Measurements from ENCODE around the gene CLEC4C. TPM values are rescaled to one million over a fixed set of nuclear protein-coding genes. Genes with fewer than 3 reads are reported as not detected.
A peak's percentile ranks its signal among the peaks of the same experiment; 100 is the strongest.

Gene CLEC4C
- total and polyA plus RNA-seq, 12 donors, result not detected

DNA sequence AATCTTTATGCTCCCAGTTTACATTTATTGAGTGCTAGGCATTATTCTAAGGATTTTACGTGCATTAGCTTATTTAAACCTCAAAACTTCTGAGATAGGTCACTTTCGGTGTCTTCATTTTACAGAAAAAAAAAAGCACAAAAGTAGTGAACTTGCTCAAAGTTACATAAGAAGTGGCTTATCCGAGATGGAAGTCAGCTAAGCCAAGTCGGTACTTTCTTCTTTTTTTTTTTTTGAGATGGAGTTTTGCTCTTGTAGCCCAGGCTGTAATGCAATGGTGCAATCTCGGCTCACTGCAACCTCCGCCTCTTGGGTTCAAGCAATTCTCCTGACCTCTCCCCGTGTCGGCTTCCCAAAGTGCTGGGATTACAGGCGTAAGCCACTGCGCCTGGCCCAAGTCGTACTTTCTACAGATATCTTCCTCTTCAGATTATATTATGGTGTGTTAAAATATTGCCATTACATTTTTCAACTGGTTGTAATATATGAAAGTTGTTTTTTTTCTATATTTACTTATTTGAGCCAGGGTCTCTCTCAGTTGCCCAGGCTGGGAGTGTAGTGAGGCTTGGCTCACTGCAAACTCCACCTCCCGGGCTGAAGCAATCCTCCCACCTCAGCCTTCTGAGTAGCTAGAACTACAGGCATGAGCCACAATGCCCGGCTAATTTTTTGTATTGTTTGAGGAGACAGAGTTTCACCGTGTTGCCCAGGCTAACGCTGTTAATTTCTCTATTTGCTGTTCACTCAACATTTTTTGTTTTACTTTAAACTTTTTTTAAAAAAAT is 27.0 kb downstream of the CLEC4C start:
- no peak overlapping the region for H3K4me3 ChIP-seq
- no peaks in the 10 kb centered on the region for H3K36me3 ChIP-seq (replicated peaks in 1 of 2)
- intact Hi-C loops (cut with DNase I), result no loop called here
- WGBS, 4 donors, result 62 to 69% (median 67%) methylated on average over 15 of the region's 15 CpGs
- H3K9me3 ChIP-seq (replicated peaks in 1 of 3), result no peaks in the 10 kb centered on the region
- H3K27ac ChIP-seq, result no peak overlapping the region
- DNase-seq, result no peak
- H3K27me3 ChIP-seq, result no peaks in the 10 kb centered on the region
- no peak for TF ChIP-seq POLR2A (IDR thresholded peaks at IDR 0.05)
- TF ChIP-seq, protein P1, sequence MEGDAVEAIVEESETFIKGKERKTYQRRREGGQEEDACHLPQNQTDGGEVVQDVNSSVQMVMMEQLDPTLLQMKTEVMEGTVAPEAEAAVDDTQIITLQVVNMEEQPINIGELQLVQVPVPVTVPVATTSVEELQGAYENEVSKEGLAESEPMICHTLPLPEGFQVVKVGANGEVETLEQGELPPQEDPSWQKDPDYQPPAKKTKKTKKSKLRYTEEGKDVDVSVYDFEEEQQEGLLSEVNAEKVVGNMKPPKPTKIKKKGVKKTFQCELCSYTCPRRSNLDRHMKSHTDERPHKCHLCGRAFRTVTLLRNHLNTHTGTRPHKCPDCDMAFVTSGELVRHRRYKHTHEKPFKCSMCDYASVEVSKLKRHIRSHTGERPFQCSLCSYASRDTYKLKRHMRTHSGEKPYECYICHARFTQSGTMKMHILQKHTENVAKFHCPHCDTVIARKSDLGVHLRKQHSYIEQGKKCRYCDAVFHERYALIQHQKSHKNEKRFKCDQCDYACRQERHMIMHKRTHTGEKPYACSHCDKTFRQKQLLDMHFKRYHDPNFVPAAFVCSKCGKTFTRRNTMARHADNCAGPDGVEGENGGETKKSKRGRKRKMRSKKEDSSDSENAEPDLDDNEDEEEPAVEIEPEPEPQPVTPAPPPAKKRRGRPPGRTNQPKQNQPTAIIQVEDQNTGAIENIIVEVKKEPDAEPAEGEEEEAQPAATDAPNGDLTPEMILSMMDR (IDR thresholded peaks at IDR 0.05), result no peak
- no peaks in the 10 kb centered on the region for H3K4me1 ChIP-seq (replicated peaks in 1 of 2)

DNA sequence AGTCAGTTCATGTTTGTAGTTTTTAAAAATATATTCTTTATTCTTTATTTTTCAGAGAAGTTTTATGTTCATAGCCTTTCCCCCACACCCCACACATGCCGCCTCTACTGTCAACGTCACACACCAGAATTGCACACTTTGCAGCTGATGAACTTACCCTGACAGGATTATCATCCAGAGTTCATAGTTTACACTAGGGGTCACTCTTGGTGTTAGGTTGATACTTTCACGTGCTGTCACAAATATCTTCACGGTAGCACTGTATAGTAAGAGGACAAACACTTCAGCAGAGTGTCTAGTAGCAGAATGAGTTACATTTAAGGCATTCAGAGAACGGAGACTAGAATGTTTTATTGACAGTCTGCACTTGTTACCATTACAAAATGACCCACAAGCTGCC is 30.8 kb downstream of the CLEC4C start:
- no peaks in the 10 kb centered on the region for H3K36me3 ChIP-seq (replicated peaks in 1 of 2)
- no peaks in the 10 kb centered on the region for H3K4me1 ChIP-seq (replicated peaks in 1 of 2)
- intact Hi-C loops (cut with DNase I), result no loop called here
- H3K27me3 ChIP-seq, result no peaks in the 10 kb centered on the region
- no peaks in the 10 kb centered on the region for H3K9me3 ChIP-seq (replicated peaks in 1 of 3)
- no peak overlapping the region for H3K27ac ChIP-seq
- H3K4me3 ChIP-seq, result no peak overlapping the region
- DNase-seq, result no peak
- WGBS, 4 donors, result 16 to 25% (median 22%) methylated on average over 5 of the region's 5 CpGs
- TF ChIP-seq POLR2A (IDR thresholded peaks at IDR 0.05), result no peak
- TF ChIP-seq, protein P1 (IDR thresholded peaks at IDR 0.05), result peak in 1 of 6 experiments; percentile 8

DNA sequence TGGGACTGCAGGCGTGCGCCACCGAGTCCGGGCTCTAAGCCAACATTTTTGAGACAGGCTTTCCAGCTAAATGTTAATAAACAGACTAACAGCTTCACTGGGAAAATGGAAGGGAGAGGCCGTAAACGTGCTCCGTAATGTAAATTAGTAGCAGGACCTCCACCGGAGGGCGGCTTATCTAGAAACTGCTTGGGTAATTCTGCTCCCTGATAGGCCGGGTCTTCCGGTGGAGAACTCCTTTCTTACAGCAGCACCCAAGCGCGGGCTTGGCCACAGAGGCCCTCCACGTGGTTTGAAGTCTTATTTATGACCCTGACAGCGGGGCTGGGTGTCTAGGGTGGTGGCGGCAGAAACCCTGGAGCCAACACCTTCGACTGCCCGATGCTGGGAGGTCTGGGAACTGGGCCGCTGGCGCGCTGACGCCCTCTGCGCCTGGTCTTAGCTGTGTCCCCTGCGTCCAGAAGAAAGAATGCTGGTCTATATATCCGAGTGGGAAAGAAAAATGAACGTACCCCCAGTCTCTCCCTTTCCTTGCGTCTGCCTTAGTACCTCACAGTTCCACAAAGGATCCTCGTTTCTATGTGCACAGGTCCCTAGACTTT is 34.2 kb downstream of the CLEC4C start:
- DNase-seq, result no peak
- H3K9me3 ChIP-seq (replicated peaks in 1 of 3), result no peaks in the 10 kb centered on the region
- WGBS, 4 donors, result 81 to 91% (median 90%) methylated on average over 17 to 28 of the region's 28 CpGs
- no peak overlapping the region for H3K27ac ChIP-seq
- TF ChIP-seq, protein P1 (IDR thresholded peaks at IDR 0.05), result no peak
- no peak for TF ChIP-seq POLR2A (IDR thresholded peaks at IDR 0.05)
- no peaks in the 10 kb centered on the region for H3K36me3 ChIP-seq (replicated peaks in 1 of 2)
- no peaks in the 10 kb centered on the region for H3K4me1 ChIP-seq (replicated peaks in 1 of 2)
- intact Hi-C loops (cut with DNase I), result no loop called here
- H3K4me3 ChIP-seq, result no peak overlapping the region
- no peaks in the 10 kb centered on the region for H3K27me3 ChIP-seq

DNA sequence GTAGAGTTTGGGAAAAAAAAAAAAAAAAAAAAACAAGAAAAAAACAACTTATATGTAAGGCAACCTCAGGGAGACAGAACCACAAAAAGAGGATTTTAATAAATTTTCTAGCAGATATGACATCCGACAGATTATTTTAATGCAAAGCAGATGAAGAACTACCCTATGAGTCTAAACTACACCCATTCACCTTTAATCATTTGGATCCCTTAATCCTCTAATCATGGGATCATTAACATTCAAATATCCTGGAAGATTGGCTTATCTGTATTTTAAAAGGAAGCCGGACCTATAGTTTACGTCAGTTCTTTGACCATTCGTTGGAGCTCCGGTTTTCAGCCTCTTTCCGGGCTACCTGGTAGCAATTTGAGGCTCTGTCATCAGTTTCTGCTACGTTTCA is 36.0 kb downstream of the CLEC4C start, which contains the start of gene DPPA3:
Gene DPPA3 (plus strand): TSS at position 301 of the 400 bp plus-strand sequence. CDS start 138 bp downstream, outside the sequence.
- Histone ChIP-seq H3K4me3 (no peak within 1 kb of the TSS), H3K36me3 (replicated peaks in 1 of 2) (no peaks in the 10 kb centered on the region), H3K27ac (no peak within 1 kb of the TSS), H3K9me3 (replicated peaks in 1 of 3) (no peaks in the 10 kb centered on the region), H3K4me1 (replicated peaks in 1 of 2) (no peaks in the 10 kb centered on the region), H3K27me3 (no peaks in the 10 kb centered on the region)
- WGBS, 4 donors, result 76 to 85% (median 82%) methylated on average over 7 of the region's 7 CpGs
- DNase-seq, result no peak
- TF ChIP-seq, protein P1 (IDR thresholded peaks at IDR 0.05), result no peak
- no peak for TF ChIP-seq POLR2A (IDR thresholded peaks at IDR 0.05)
- intact Hi-C loops (cut with DNase I), result no loop called here

Data from adrenal gland (tissue), 12 donors.